Measurements from ENCODE around the gene PSTPIP2.

- TF ChIP-seq CTCF (IDR thresholded peaks at IDR 0.05; ENCODE audit: insufficient read depth, low read length, poor library complexity, severe bottlenecking) (no peak), EZH2phosphoT487 (conservative IDR thresholded peaks at IDR 0.05; ENCODE audit: low read length) (no peak)
Observed at GRCh38 chr18:46040747-46041104, 31.3 kb downstream of the PSTPIP2 start.

Data from SU-DHL-6 (cell line).